NCI-H345 treated with DMSO at 0.1 percent for 48 hours (cell line): ENCODE data around the gene C18orf63.

ENCODE experiments used
- DNase-seq: peaks from one replicate; lab custom pipeline; 2025; ENCODE audit not compliant: unreplicated experiment; lab: John Stamatoyannopoulos, UW

C18orf63 gene

GRCh38 chr18:74373428-74373827 is 57.8 kb downstream of the C18orf63 start:
- no peak for DNase-seq

- DNase-seq: no peak
Observed at GRCh38 chr18:74375999-74376398, 60.4 kb downstream of the C18orf63 start.

- DNase-seq: no peak
Observed at GRCh38 chr18:74376523-74376922, 60.9 kb downstream of the C18orf63 start.

GRCh38 chr18:74377776-74378175 is 62.1 kb downstream of the C18orf63 start:
- DNase-seq: no peak

- DNase-seq: no peak
Observed at GRCh38 chr18:74378179-74378682, 62.6 kb downstream of the C18orf63 start.

- DNase-seq: no peak
Observed at GRCh38 chr18:74380916-74381315, 65.3 kb downstream of the C18orf63 start.

GRCh38 chr18:74381621-74382295 is 66.1 kb downstream of the C18orf63 start:
- DNase-seq: no peak

- DNase-seq: no peak
Observed at GRCh38 chr18:74382481-74383017, 66.9 kb downstream of the C18orf63 start.

- DNase-seq: no peak
Observed at GRCh38 chr18:74387383-74387782, 71.7 kb downstream of the C18orf63 start.

GRCh38 chr18:74388227-74388626 is 72.6 kb downstream of the C18orf63 start:
- DNase-seq: no peak

- no peak for DNase-seq
Observed at GRCh38 chr18:74389171-74389927, 73.7 kb downstream of the C18orf63 start.

- no peak for DNase-seq
Observed at GRCh38 chr18:74389991-74390390, 74.4 kb downstream of the C18orf63 start.

GRCh38 chr18:74390900-74391299 is 75.3 kb downstream of the C18orf63 start:
- DNase-seq: no peak

GRCh38 chr18:74392323-74392722 is 76.7 kb downstream of the C18orf63 start:
- no peak for DNase-seq

- DNase-seq: no peak
Observed at GRCh38 chr18:74395006-74395405, 79.4 kb downstream of the C18orf63 start.

GRCh38 chr18:74395648-74396154 is 80.1 kb downstream of the C18orf63 start:
- no peak for DNase-seq

- no peak for DNase-seq
Observed at GRCh38 chr18:74396171-74397169, 80.8 kb downstream of the C18orf63 start.

GRCh38 chr18:74397572-74397971 is 81.9 kb downstream of the C18orf63 start:
- no peak for DNase-seq

GRCh38 chr18:74399091-74399887 is 83.7 kb downstream of the C18orf63 start:
- DNase-seq: no peak

- no peak for DNase-seq
Observed at GRCh38 chr18:74400813-74401212, 85.2 kb downstream of the C18orf63 start.
